SK-MEL-5 (cell line): ENCODE data around the gene CEP44. TPM values are rescaled to one million over a fixed set of nuclear protein-coding genes. Genes with fewer than 3 reads are reported as not detected.
"Not testable (repeated sequence)": the region's sequence is repeated elsewhere in the genome, so short reads cannot be mapped to it uniquely, and the experiment has no call there.

Experiments used
- DNase-seq: peaks from one replicate; pipeline ENCODE4 v3.0.0-alpha.2; 2016; ENCODE audit warnings: low read depth, low spot score
- in situ Hi-C: cut with HindIII; loops from 2 replicates; pipeline ENCODE4 v1.10.0; 2016; ENCODE audit warnings: low sequenced_read_pairs, high pct_unique_total_duplicates, low pct_unique_long_range_greater_than_20kb
- total RNA-seq: library from RNA; depleted of rRNA; stranded (reverse); fragments of >200 nt; shearing (Covaris generic); gene quantifications from 2 replicates; pipeline ENCODE4 v1.2.3, GENCODE V29; 2014; rRNA removed

CEP44 gene
- total RNA-seq, 1 experiment from 2014 or later: 14.0 TPM

DNA sequence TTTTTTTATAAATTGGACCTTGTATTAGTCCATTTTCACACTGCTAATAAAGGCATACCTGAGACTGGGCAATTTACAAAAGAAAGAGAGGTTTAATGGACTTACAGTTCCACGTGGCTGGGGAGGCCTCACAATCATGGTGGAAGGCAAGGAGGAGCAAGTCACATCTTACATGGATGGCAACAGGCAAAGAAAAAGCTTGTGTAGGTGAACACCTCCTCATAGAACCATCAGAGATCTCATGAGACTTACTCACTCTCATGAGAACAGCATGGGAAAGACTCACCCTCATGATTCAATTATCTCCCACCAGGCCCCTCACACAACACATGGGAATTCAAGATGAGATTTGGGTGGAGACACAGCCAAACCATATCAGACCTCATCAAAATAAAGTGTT, 80.1 kb downstream of the CEP44 start:
- in situ Hi-C loops: not testable (repeated sequence)

DNA sequence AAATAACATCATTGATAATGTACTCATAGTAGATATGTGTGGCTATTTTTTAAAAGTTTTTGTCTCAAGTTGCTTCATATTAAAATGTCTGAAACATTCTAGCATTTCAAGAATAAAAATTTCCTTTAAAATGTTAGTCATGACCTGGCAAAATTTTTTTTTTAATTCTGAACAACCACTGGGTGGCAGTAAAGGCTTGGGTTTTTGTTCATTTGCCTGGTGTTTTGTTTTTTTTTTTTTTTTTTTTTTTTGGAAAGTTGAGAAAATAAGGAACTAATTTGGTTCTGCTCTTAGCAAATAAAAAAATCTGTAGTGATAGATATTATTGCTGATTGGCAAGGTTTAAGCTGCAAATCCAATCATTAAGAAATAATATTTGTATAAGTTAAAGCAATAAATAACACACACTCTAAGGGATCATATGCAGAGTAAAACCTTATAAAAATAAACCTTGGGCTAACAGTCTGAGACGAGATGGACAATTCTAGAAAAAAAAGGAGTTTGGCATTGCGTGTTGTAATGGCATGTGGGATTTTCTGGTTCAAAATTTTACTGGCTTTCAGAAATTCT, 81.4 kb downstream of the CEP44 start:
- in situ Hi-C loops: no loop called here
- DNase-seq: peak; percentile 70

More for the DNA sequence above, 80.1 kb downstream of the CEP44 start:
- DNase-seq: peak; percentile 10

DNA sequence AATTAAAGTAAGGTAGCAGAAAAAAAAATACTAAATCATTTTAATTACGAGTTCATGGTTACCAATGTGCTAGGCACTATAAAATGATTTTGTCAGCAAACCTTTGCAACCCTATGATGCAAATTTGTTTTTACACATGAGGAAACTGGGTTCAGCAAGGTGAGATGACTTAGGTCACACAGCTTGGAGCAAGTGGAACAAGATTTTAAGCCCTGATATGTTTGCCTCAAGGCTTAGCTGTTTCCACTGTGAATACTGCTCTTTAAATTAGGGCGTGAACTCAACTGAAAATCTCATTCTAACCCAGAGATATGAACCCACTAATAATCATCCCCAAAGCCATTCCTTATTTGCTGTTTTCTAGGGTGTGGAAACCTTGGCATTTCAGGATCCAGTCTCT, 86.3 kb downstream of the CEP44 start:
- in situ Hi-C loops: no loop called here
- no peak for DNase-seq

DNA sequence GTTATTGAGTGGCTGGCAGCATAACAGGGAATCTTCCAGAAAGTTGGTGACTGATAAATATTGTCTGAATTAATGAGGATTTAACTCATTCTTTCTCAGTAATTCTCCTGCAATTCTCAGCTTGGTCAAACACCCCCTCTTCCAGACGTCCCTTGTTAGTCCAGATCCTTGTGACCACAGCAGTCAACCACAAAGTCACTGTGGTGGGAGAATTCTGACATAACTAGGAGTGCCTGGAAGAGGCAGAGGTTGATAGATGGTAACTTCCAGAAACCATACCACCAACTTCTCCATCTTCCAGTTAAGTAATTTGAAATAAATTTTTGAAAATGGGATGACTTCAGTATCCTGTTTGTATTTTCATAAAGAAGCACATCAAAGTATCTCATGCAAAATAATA, 90.1 kb downstream of the CEP44 start:
- in situ Hi-C loops: no loop called here
- no peak for DNase-seq

DNA sequence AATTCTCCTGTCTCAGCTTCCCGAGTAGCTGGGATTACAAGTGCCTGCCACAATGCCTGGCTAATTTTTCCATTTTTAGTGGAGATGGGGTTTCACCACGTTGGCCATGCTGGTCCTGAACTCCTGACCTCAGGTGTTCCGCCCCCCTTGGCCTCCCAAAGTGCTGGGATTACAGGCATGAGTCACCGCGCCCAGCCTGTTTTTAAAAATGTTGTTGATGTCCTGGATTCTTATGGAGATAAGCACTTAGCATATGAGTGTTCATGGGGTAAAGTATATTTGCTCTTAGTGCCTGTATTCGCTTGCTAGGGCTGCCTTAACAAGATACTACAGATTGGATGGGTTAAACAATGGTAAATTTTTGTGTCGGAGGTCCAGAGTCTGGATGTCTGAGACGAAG, 91.7 kb downstream of the CEP44 start:
- in situ Hi-C loops: no loop called here
- DNase-seq: no peak

DNA sequence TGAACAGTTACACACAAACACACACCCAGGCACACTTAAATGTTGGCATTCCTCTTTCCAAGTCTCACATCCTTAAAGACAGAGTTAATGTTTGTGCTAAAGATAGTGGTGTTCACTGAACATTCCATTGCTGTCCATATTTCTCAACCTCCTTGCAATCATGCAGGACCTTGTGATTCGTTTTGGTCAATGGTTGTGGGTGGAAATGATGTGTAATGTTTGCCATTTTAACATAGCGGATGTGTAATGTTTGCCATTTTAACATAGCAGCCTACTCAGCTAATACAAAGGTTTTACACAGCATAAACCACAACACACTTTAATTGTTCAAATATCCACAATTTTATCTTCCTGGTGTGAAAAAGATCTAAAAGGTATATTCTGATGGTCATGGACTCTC, 93.9 kb downstream of the CEP44 start:
- in situ Hi-C loops: no loop called here
- DNase-seq: no peak

DNA sequence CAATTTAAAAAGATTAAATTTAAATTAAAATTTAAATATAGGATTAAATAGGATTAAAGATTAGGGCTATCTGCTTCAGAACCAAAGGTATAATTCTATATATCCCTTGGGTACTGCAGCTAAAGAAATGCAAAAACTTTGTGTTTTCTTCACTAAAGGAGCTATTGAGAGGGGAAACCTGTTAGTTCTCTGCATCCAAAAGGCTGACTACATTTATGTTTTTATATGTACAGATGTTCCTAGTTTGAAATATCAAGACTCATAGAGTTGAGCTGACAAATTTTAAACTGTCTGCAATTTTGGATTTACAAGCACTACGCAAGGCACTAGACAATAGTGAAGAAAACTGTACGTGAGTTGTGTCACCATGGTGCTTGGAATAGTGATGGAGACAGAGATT, 95.2 kb downstream of the CEP44 start:
- DNase-seq: no peak
- in situ Hi-C loops: no loop called here

DNA sequence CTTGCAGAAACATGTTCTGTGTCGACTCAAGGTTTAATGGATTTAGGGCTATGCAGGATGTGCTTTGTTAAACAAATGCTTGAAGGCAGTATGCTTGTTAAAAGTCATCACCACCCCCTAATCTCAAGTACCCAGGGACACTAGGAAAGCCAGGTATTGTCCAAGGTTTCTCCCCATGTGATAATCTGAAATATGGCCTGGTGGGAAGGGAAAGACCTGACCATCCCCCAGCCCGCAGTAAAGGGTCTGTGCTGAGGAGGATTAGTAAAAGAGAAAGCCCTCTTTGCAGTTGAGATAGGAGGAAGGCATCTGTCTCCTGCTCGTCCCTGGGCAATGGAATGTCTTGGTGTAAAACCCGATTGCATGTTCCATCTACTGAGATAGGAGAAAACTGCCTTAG, 96.5 kb downstream of the CEP44 start:
- in situ Hi-C loops, DNase-seq: not testable (repeated sequence)

DNA sequence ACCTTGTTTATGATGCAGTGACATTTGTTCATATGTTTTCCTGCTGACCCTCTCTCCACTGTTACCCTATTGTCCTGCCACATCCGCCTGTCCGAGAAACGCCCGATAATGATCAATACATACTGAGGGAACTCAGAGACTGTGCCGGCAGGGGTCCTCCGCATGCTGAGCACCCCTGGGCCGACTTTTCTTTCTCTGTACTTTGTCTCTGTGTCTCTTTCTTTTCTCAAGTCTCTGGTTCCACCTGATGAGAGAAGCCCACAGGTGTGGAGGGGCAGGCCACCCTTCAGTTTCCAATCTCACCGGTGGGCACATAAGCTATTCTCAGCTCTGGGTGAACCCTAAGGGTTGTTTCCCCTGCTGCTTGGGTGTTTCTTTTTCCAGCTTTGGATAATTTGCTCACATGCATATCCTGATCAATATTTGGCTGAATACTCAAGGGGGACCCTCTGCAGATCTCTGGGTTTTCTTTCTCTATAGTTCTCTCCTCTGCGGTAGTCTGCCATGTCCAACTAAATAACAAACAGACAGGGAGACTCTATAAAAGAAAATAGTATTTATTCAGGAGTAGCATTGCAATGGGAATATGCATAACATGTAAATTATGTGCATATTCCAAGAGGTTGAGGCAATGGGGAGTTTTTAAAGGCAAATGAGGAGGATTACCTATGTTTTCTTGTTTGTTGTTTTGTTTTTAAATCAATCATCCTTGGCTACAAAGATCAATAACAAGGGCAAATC, 97.2 kb downstream of the CEP44 start:
- no peak for DNase-seq
- in situ Hi-C loops: no loop called here

DNA sequence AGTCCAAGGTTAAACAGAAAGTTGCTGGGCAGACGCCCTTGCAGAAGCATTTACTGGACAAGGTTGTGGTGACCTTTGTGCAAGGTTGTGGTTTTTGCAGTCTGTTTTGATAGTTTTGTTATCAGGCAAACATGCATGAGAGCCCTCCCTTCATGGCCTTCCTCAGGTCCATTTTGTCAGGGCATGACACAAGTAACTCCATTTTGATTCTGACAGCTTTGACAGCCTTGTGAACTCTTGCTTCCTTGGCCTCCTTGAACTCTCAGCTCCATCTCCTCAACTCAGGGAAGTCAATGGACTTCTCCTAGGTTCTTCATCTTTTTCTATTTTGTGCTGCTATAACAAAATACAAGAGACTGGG, 97.7 kb downstream of the CEP44 start:
- in situ Hi-C loops: no loop called here
- no peak for DNase-seq

Other genes starting within 250 kb of the CEP44 start
- gene FBXO8, start 244 bp upstream of the CEP44 start, total RNA-seq: 35.2 and 37.2 TPM in 2 replicates
- 9.5 and 10.4 TPM in 2 replicates for gene HPGD, start 238.6 kb downstream of the CEP44 start, total RNA-seq